Measurements from ENCODE around the gene TUBA1B. TPM values are rescaled to one million over a fixed set of nuclear protein-coding genes. Genes with fewer than 3 reads are reported as not detected.
"Not testable (repeated sequence)": the region's sequence is repeated elsewhere in the genome, so short reads cannot be mapped to it uniquely, and the experiment has no call there.

TUBA1B gene
- 690 and 793 TPM in 2 replicates for total RNA-seq (2022)
- percentile 95 among the genes with signal in this experiment for Bru-seq, nascent RNA
- BruChase-seq, experiment 1, labeled RNA remaining after a 6-hour chase, result percentile 100 among the genes with signal in this experiment
- percentile 99 among the genes with signal in this experiment for BruChase-seq, experiment 2, labeled RNA remaining after a 2-hour chase
- long read RNA-seq, transcript TUBA1B-201 (3 exons, 3,198 nt), result minor isoform, 11 of 1,463 reads
- long read RNA-seq, transcript TUBA1B-202 (4 exons, 1,627 nt), result major isoform, 1,334 of 1,463 reads
- long read RNA-seq, partial matches to known transcripts, result 12 of 1,463 reads
- long read RNA-seq, other reads (novel, unspliced or antisense), result 106 of 1,463 reads

GRCh38 chr12:49131051-49131893, at the start of gene TUBA1B:
TSS of gene TUBA1B (minus strand) at chr12:49131395. CDS start at chr12:49131300, 95 bp downstream.
- H3K27ac Mint-ChIP-seq (ENCODE audit: unreplicated experiment), result peak within 1 kb of the TSS; percentile 91
- CTCF ChIA-PET, result interaction anchor here (0.5 to 1.9 kb wide), 9 partner anchors 12 to 133 kb away, joined by 3 to 13 read pairs (median 4); partner anchors contain the start of genes TUBA1A and TUBA1C

GRCh38 chr12:49174218-49174617, 43.0 kb upstream of the TUBA1B start:
- BruUV-seq (replicated peaks), result no TSS peak
- TF ChIP-seq CTCF (IDR thresholded peaks at IDR 0.05; ENCODE audit: unreplicated experiment), result no peak
- Mint-ChIP-seq H3K27me3 (ENCODE audit: unreplicated experiment) (no peaks in the 10 kb centered on the region), H3K27ac (ENCODE audit: unreplicated experiment) (no peak overlapping the region), H3K4me3 (ENCODE audit: low read depth, unreplicated experiment) (no peak overlapping the region), H3K9me3 (ENCODE audit: low read depth, unreplicated experiment) (no peaks in the 10 kb centered on the region), H3K4me1 (ENCODE audit: low read depth, unreplicated experiment) (no peaks in the 10 kb centered on the region), H3K36me3 (ENCODE audit: insufficient read depth, unreplicated experiment) (no peaks in the 10 kb centered on the region)
- CTCF ChIA-PET, result interaction anchor here (0.6 kb wide), 1 partner anchor 23 kb away, joined by 3 read pairs; no protein-coding TSS in a partner anchor
- intact Hi-C loops (cut with micrococcal nuclease; ENCODE audit: unreplicated experiment), result no loop called here
- DNase-seq, result no peak

More at GRCh38 chr12:49131051-49131893, at the start of gene TUBA1B:
- no TSS peak for BruUV-seq (replicated peaks)
- peaks cover 38% of the 10 kb centered on the region for H3K36me3 Mint-ChIP-seq (ENCODE audit: insufficient read depth, unreplicated experiment)
- peak within 1 kb of the TSS; percentile 86 for H3K4me3 Mint-ChIP-seq (ENCODE audit: low read depth, unreplicated experiment)
- TF ChIP-seq CTCF (IDR thresholded peaks at IDR 0.05; ENCODE audit: unreplicated experiment), result no peak
- peaks cover 8% of the 10 kb centered on the region for H3K4me1 Mint-ChIP-seq (ENCODE audit: low read depth, unreplicated experiment)
- no peaks in the 10 kb centered on the region for H3K27me3 Mint-ChIP-seq (ENCODE audit: unreplicated experiment)
- peak; percentile 87 for DNase-seq
- intact Hi-C loops (cut with micrococcal nuclease; ENCODE audit: unreplicated experiment), result no loop called here
- H3K9me3 Mint-ChIP-seq (ENCODE audit: low read depth, unreplicated experiment), result no peaks in the 10 kb centered on the region

- Mint-ChIP-seq H3K27me3 (ENCODE audit: unreplicated experiment) (no peaks in the 10 kb centered on the region), H3K4me3 (ENCODE audit: low read depth, unreplicated experiment) (no peak overlapping the region), H3K4me1 (ENCODE audit: low read depth, unreplicated experiment) (no peaks in the 10 kb centered on the region), H3K36me3 (ENCODE audit: insufficient read depth, unreplicated experiment) (no peaks in the 10 kb centered on the region), H3K9me3 (ENCODE audit: low read depth, unreplicated experiment) (no peaks in the 10 kb centered on the region), H3K27ac (ENCODE audit: unreplicated experiment) (no peak overlapping the region)
- BruUV-seq (replicated peaks), result no TSS peak
- no peak for TF ChIP-seq CTCF (IDR thresholded peaks at IDR 0.05; ENCODE audit: unreplicated experiment)
- intact Hi-C loops (cut with micrococcal nuclease; ENCODE audit: unreplicated experiment), result no loop called here
- DNase-seq, result no peak
- CTCF ChIA-PET, result interaction anchor here (0.6 kb wide), 1 partner anchor 11 kb away, joined by 7 read pairs; no protein-coding TSS in a partner anchor
Observed at GRCh38 chr12:49170924-49171323, 39.7 kb upstream of the TUBA1B start.

- CTCF ChIA-PET, result no interaction called here
- TF ChIP-seq CTCF (IDR thresholded peaks at IDR 0.05; ENCODE audit: unreplicated experiment), result no peak
- no peaks in the 10 kb centered on the region for H3K36me3 Mint-ChIP-seq (ENCODE audit: insufficient read depth, unreplicated experiment)
Observed at GRCh38 chr12:49165114-49165513, 33.9 kb upstream of the TUBA1B start.

GRCh38 chr12:49161901-49162300, 30.7 kb upstream of the TUBA1B start:
- H3K36me3 Mint-ChIP-seq (ENCODE audit: insufficient read depth, unreplicated experiment); DNase-seq; CTCF ChIA-PET; H3K4me3 Mint-ChIP-seq (ENCODE audit: low read depth, unreplicated experiment); H3K27me3 Mint-ChIP-seq (ENCODE audit: unreplicated experiment); H3K9me3 Mint-ChIP-seq (ENCODE audit: low read depth, unreplicated experiment); H3K27ac Mint-ChIP-seq (ENCODE audit: unreplicated experiment); H3K4me1 Mint-ChIP-seq (ENCODE audit: low read depth, unreplicated experiment); BruUV-seq (replicated peaks); intact Hi-C loops (cut with micrococcal nuclease; ENCODE audit: unreplicated experiment): not testable (repeated sequence)

More at GRCh38 chr12:49165114-49165513, 33.9 kb upstream of the TUBA1B start:
- no peaks in the 10 kb centered on the region for H3K27me3 Mint-ChIP-seq (ENCODE audit: unreplicated experiment)
- H3K4me3 Mint-ChIP-seq (ENCODE audit: low read depth, unreplicated experiment), result no peak overlapping the region
- no peak overlapping the region for H3K27ac Mint-ChIP-seq (ENCODE audit: unreplicated experiment)
- BruUV-seq (replicated peaks), result no TSS peak
- intact Hi-C loops (cut with micrococcal nuclease; ENCODE audit: unreplicated experiment), result no loop called here
- no peaks in the 10 kb centered on the region for H3K9me3 Mint-ChIP-seq (ENCODE audit: low read depth, unreplicated experiment)
- DNase-seq, result no peak
- H3K4me1 Mint-ChIP-seq (ENCODE audit: low read depth, unreplicated experiment), result no peaks in the 10 kb centered on the region
